ENCODE measurements around the gene AP1S1. TPM values are rescaled to one million over a fixed set of nuclear protein-coding genes. Genes with fewer than 3 reads are reported as not detected.

Gene AP1S1
- total and polyA plus RNA-seq, 3 donors from 2014 or later = 31.7 to 54.8 (median 46.3) TPM

- TF ChIP-seq CTCF (IDR thresholded peaks at IDR 0.05) = no peak
- no peak for TF ChIP-seq POLR2A (IDR thresholded peaks at IDR 0.05)
- Histone ChIP-seq H3K27ac (no peak overlapping the region), H3K4me1 (peaks cover 6% of the 10 kb centered on the region), H3K4me3 (no peak overlapping the region), H3K9me3 (no peaks in the 10 kb centered on the region), H3K36me3 (ENCODE audit: low read depth, missing control alignments) (no peaks in the 10 kb centered on the region), H3K27me3 (no peaks in the 10 kb centered on the region)
- intact Hi-C loops (cut with DNase I; ENCODE audit: low total_unique reads) = no loop called here
- 88% methylated on average over 32 of the region's 32 CpGs for WGBS, 2 donors
- DNase-seq = no peak
These were observed 51.8 kb downstream of the AP1S1 start for GRCh38 chr7:101205901-101206664.

- no peak overlapping the region for H3K27ac ChIP-seq
- intact Hi-C loops (cut with DNase I; ENCODE audit: low total_unique reads) = no loop called here
- no peak for DNase-seq
- 90 to 91% methylated on average over 19 of the region's 19 CpGs for WGBS, 2 donors
- H3K4me1 ChIP-seq = peaks cover 4% of the 10 kb centered on the region
- no peaks in the 10 kb centered on the region for H3K36me3 ChIP-seq (ENCODE audit: low read depth, missing control alignments)
- H3K27me3 ChIP-seq = no peaks in the 10 kb centered on the region
- no peak overlapping the region for H3K4me3 ChIP-seq
- H3K9me3 ChIP-seq = no peaks in the 10 kb centered on the region
- TF ChIP-seq CTCF (IDR thresholded peaks at IDR 0.05) = no peak
- TF ChIP-seq POLR2A (IDR thresholded peaks at IDR 0.05) = no peak
These were observed 52.4 kb downstream of the AP1S1 start for GRCh38 chr7:101206665-101207042.

- no peak for DNase-seq
- WGBS, 2 donors = 91 to 94% methylated on average over 7 to 17 of the region's 17 CpGs
These were observed 53.2 kb downstream of the AP1S1 start for GRCh38 chr7:101207459-101207858.

GRCh38 chr7:101208794-101209193 lies 54.5 kb downstream of the AP1S1 start:
- WGBS, 2 donors = 90 to 95% methylated on average over 14 of the region's 14 CpGs
- no peak for DNase-seq
- H3K36me3 ChIP-seq (ENCODE audit: low read depth, missing control alignments) = no peaks in the 10 kb centered on the region
- no peaks in the 10 kb centered on the region for H3K9me3 ChIP-seq
- intact Hi-C loops (cut with DNase I; ENCODE audit: low total_unique reads) = no loop called here
- no peak overlapping the region for H3K27ac ChIP-seq
- H3K4me1 ChIP-seq = no peaks in the 10 kb centered on the region
- no peak for TF ChIP-seq POLR2A (IDR thresholded peaks at IDR 0.05)
- no peak for TF ChIP-seq CTCF (IDR thresholded peaks at IDR 0.05)
- no peak overlapping the region for H3K4me3 ChIP-seq
- no peaks in the 10 kb centered on the region for H3K27me3 ChIP-seq

More at GRCh38 chr7:101207459-101207858, 53.2 kb downstream of the AP1S1 start:
- intact Hi-C loops (cut with DNase I; ENCODE audit: low total_unique reads) = no loop called here
- Histone ChIP-seq H3K36me3 (ENCODE audit: low read depth, missing control alignments) (no peaks in the 10 kb centered on the region), H3K4me3 (no peak overlapping the region), H3K4me1 (no peaks in the 10 kb centered on the region), H3K27me3 (no peaks in the 10 kb centered on the region), H3K9me3 (no peaks in the 10 kb centered on the region), H3K27ac (no peak overlapping the region)
- TF ChIP-seq POLR2A (IDR thresholded peaks at IDR 0.05) (no peak), CTCF (IDR thresholded peaks at IDR 0.05) (no peak)

GRCh38 chr7:101210143-101210542 lies 55.9 kb downstream of the AP1S1 start:
- TF ChIP-seq POLR2A (IDR thresholded peaks at IDR 0.05) = no peak
- no peak for TF ChIP-seq CTCF (IDR thresholded peaks at IDR 0.05)
- WGBS, 2 donors = 90 to 92% methylated on average over 16 to 19 of the region's 19 CpGs
- Histone ChIP-seq H3K27me3 (no peaks in the 10 kb centered on the region), H3K9me3 (no peaks in the 10 kb centered on the region), H3K4me1 (no peaks in the 10 kb centered on the region), H3K27ac (no peak overlapping the region), H3K4me3 (no peak overlapping the region), H3K36me3 (ENCODE audit: low read depth, missing control alignments) (no peaks in the 10 kb centered on the region)
- intact Hi-C loops (cut with DNase I; ENCODE audit: low total_unique reads) = no loop called here
- no peak for DNase-seq

All from testis (tissue), 3 donors.